Mucosa of rectum (tissue), 2 donors: Measurements from ENCODE around the gene RIMS4.

Experiments
- H3K27ac ChIP-seq, 2 donors: one replicate each; pipeline ENCODE4 v1.7.0; 2013; ENCODE audit warnings: inconsistent platforms in 2 of 2, low read depth in 2 of 2, low read length in 2 of 2
- H3K27me3 ChIP-seq, 2 donors: one replicate each; pipeline ENCODE4 v1.7.0; 2013; ENCODE audit warnings: low read length in 2 of 2; ENCODE audit not compliant: control insufficient read depth in 2 of 2, insufficient read depth in 2 of 2
- H3K36me3 ChIP-seq, 2 donors: one replicate each; pipeline ENCODE4 v1.7.0; 2013; ENCODE audit warnings: low read length in 2 of 2; ENCODE audit not compliant: control insufficient read depth in 2 of 2, insufficient read depth in 2 of 2
- H3K4me1 ChIP-seq, 2 donors: one replicate each; pipeline ENCODE4 v1.7.0; 2013; ENCODE audit warnings: low read length in 2 of 2, mild to moderate bottlenecking in 1 of 2; ENCODE audit not compliant: control insufficient read depth in 2 of 2, insufficient read depth in 2 of 2
- H3K4me3 ChIP-seq, 2 donors: one replicate each; pipeline ENCODE4 v1.7.0; 2013; ENCODE audit warnings: low read length in 2 of 2
- H3K9ac ChIP-seq, 2 donors: one replicate each; pipeline ENCODE4 v1.7.0; 2013; ENCODE audit warnings: low read length in 2 of 2, low read depth in 1 of 2, mild to moderate bottlenecking in 1 of 2
- H3K9me3 ChIP-seq, 2 donors: one replicate each; pipeline ENCODE4 v1.7.0; 2013; ENCODE audit warnings: low read length in 2 of 2; ENCODE audit not compliant: control insufficient read depth in 2 of 2
- donor health status: healthy.
- donor health status: Normal muscosa, but diverticular disease.

The RIMS4 gene

DNA sequence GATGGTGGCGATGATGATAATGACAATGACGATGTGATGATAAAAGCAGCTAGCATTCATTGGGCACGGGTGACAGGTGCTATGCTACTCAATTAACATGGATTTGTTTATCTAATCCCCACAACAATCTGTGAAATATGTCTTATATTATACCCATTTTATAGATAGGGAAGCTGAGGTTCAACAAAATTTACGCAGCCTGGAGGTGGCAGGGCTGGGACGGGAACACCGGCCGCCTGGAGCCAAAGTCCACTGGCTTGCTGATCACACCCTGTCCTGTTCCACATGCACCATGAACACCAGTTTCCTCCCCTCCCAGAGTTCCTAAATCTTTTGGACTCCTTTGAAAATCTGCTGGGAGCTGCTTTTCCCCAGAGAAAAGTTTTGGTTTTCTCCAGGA lies 23.0 kb downstream of the RIMS4 start:
- H3K27ac ChIP-seq: no peak overlapping the region
- peaks cover 0 to 2% of the 10 kb centered on the region in 2 donors for H3K27me3 ChIP-seq
- H3K9me3 ChIP-seq: no peaks in the 10 kb centered on the region
- no peak overlapping the region for H3K4me3 ChIP-seq
- H3K4me1 ChIP-seq: peaks cover 0 to 3% of the 10 kb centered on the region in 2 donors
- H3K9ac ChIP-seq: no peak overlapping the region
- no peaks in the 10 kb centered on the region for H3K36me3 ChIP-seq

DNA sequence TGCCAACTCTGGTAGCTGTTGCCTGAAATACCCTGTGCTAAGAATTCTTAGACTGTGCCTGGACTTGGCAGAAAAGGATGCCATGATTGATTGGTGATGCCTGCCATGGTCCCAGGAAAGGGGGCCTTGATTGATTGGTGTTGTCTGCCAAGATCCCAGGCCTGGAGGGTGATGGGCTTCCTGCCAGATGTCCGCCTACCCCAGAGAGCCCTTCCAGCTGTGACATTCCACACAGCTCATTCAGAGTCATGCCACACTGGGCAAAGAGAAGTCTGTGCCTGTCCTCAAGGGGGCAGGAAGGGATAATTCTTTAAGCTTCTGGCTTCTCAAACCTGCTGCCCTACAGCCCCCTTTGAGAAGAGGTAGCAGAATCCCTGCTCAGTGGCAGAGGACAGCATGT lies 24.6 kb downstream of the RIMS4 start:
- no peak overlapping the region for H3K27ac ChIP-seq
- peaks cover 0 to 2% of the 10 kb centered on the region in 2 donors for H3K27me3 ChIP-seq
- H3K4me3 ChIP-seq: no peak overlapping the region
- H3K9me3 ChIP-seq: no peaks in the 10 kb centered on the region
- H3K4me1 ChIP-seq: peaks cover 0 to 3% of the 10 kb centered on the region in 2 donors
- H3K9ac ChIP-seq: no peak overlapping the region
- H3K36me3 ChIP-seq: no peaks in the 10 kb centered on the region

DNA sequence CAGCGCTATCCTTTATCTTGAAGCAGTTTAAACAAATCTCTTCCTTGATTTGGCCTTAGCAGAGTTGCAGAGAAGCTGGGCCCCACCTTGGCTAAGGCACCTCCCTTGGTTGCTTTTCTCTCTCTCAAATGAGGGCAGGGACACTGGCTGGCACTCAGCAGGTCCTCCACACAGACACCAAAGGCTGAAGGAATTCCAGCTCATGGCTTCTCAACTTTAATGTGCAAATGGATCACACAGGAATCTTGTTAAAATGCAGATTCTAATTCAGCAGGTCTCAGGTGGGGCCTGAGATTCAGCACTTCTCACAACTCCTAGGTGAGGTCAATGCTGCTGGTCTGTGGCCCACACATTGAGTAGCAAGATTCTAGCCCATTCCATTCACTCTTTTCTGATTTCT lies 25.7 kb downstream of the RIMS4 start:
- H3K4me1 ChIP-seq: peaks cover 0 to 3% of the 10 kb centered on the region in 2 donors
- H3K9ac ChIP-seq: no peak overlapping the region
- no peaks in the 10 kb centered on the region for H3K9me3 ChIP-seq
- peaks cover 0 to under 1% of the 10 kb centered on the region in 2 donors for H3K27me3 ChIP-seq
- H3K4me3 ChIP-seq: no peak overlapping the region
- H3K36me3 ChIP-seq: no peaks in the 10 kb centered on the region
- H3K27ac ChIP-seq: no peak overlapping the region

DNA sequence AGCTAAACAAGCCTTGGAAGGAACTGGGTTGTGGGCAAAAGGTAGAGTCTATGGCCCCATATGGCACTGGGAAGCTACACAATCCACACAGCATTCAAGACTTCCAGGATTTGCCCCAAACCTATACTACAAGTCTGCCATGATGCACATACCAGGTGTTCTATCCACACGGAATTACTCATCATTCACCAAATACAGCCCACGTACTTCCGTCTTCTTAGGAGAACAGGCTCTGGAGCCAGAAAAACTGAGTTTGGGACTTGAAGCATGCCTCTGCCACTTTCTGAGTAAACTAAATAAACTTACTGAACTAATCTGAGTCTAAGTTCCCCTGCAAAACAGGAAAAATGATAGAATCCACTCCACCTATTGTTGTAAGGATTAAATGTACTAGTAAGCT lies 28.6 kb downstream of the RIMS4 start:
- H3K9ac ChIP-seq: no peak overlapping the region
- H3K27ac ChIP-seq: no peak overlapping the region
- H3K4me3 ChIP-seq: no peak overlapping the region
- H3K36me3 ChIP-seq: no peaks in the 10 kb centered on the region
- H3K4me1 ChIP-seq: no peaks in the 10 kb centered on the region
- H3K27me3 ChIP-seq: no peaks in the 10 kb centered on the region
- no peaks in the 10 kb centered on the region for H3K9me3 ChIP-seq

DNA sequence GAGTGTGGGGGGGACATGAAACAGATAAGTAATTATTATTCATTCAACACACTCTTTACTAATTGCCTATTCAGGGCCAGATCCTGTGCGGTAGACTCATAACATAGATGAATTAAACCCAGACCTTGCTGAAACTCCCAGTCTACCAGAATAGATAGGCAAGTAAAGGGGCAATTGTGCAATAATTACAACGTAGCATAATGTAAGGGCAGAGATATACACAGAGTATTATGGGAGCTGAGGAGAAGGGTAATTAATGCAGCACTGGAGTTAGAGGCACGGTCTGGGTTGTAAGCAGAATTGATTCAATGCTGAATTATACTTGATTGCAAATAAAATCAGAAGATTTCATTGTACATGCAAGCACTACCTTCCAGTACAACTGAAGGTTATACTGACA lies 29.2 kb downstream of the RIMS4 start:
- Histone ChIP-seq H3K27me3 (no peaks in the 10 kb centered on the region), H3K4me3 (no peak overlapping the region), H3K9ac (no peak overlapping the region), H3K27ac (no peak overlapping the region), H3K4me1 (no peaks in the 10 kb centered on the region), H3K9me3 (no peaks in the 10 kb centered on the region), H3K36me3 (no peaks in the 10 kb centered on the region)

DNA sequence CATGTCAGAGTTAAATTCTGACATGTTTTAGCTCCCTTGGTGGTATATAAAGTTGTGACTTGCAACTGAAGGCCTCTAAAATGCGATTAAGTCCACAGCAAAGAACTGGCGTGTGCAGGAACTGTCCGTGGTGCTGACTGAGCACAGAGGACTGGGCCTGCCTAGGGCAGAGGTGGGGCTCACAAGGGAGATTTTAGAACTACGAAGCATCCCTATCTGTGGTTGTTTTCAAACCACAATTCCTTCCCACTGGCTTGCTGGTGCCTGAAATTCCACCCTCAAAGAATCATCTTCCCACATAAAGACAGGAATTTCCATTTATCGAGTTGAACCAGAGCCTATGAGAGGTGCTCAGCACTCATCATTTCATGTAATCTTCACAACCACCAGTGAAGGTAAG lies 30.1 kb downstream of the RIMS4 start:
- Histone ChIP-seq H3K4me3 (no peak overlapping the region), H3K9me3 (no peaks in the 10 kb centered on the region), H3K9ac (no peak overlapping the region), H3K27ac (no peak overlapping the region), H3K27me3 (no peaks in the 10 kb centered on the region), H3K4me1 (no peaks in the 10 kb centered on the region), H3K36me3 (no peaks in the 10 kb centered on the region)

DNA sequence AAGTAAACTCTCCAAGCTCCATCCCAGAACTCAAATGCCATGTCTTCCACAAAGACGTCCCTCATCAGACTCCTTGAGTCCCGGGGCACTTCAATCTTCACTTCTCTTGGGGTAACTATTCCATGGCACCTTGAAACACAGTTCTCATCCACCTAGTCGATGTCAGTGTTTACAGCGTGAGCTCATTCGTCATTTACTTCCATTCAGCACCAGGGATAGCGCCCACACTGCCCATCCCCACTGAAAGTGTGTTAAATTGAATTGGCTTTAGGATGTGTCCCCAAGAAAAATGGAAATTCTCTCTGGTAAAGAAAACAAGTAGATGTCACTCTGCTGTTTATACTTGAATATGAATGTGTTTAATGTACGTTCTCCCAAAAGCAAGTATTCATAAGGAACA lies 33.4 kb downstream of the RIMS4 start:
- no peaks in the 10 kb centered on the region for H3K36me3 ChIP-seq
- H3K4me1 ChIP-seq: no peaks in the 10 kb centered on the region
- no peak overlapping the region for H3K4me3 ChIP-seq
- H3K9ac ChIP-seq: no peak overlapping the region
- H3K27ac ChIP-seq: no peak overlapping the region
- no peaks in the 10 kb centered on the region for H3K9me3 ChIP-seq
- peaks cover 0 to 2% of the 10 kb centered on the region in 2 donors for H3K27me3 ChIP-seq

DNA sequence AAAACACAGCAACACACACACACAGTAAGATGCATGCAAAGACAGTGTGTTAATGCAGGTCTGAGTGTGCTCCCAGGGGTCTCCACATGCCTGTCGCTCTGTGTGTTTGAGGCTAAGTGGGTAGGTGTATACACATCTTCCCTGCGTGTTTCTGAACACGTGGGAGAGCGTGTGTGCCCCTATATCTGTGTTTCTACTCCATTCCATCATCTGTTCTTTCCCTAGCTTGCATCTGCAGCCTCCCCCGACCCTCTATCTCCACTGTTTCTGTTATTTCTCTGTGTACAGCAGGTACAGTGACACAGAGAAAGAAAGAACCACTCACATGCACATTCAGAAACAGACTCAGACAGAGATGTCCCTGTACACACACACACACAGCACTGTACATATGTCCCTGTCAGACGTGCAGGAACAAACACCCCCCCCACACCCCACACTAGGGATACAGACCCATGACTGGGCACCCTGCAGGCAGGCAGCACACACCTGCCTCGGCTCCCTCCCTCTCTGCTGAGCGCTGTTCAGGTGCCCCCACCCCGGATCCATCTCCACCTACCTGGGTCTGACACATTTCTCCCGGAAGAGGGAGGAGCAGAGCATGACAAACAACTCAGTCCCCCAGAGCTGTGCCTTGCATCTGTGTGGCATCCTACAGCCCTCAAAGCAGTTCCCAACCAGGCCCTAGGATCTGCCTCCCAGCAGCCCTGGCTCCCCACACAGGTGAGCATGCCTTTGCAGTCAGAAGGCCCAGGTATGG lies 37.1 kb downstream of the RIMS4 start:
- H3K27me3 ChIP-seq: peaks cover 0 to 2% of the 10 kb centered on the region in 2 donors
- no peak overlapping the region for H3K27ac ChIP-seq
- no peaks in the 10 kb centered on the region for H3K4me1 ChIP-seq

DNA sequence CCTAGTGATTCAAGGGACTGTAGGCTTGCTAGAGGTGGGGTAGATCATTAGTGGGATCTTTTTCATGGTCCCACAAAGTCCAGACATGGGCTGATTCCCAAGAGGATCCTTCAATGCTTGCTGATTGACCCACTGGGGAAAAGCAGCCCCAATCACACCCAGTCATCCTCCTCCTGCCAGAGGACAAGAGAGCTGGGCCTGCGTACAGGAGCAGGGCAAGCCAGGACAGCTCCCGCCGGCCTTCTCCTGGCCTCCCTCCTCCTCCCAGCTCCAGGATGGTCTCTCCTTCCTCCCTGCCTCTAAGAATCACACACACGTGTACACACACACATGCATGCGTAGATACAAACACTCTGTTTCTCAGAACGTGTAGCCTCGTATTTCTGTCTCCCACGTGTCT lies 37.7 kb downstream of the RIMS4 start:
- H3K36me3 ChIP-seq: no peaks in the 10 kb centered on the region
- no peak overlapping the region for H3K4me3 ChIP-seq
- H3K4me1 ChIP-seq: no peaks in the 10 kb centered on the region
- H3K27ac ChIP-seq: no peak overlapping the region
- H3K27me3 ChIP-seq: peaks cover 0 to 2% of the 10 kb centered on the region in 2 donors
- H3K9me3 ChIP-seq: no peaks in the 10 kb centered on the region
- H3K9ac ChIP-seq: no peak overlapping the region

More for the DNA sequence above, 37.1 kb downstream of the RIMS4 start:
- no peak overlapping the region for H3K4me3 ChIP-seq
- no peaks in the 10 kb centered on the region for H3K9me3 ChIP-seq
- H3K9ac ChIP-seq: no peak overlapping the region
- H3K36me3 ChIP-seq: no peaks in the 10 kb centered on the region

DNA sequence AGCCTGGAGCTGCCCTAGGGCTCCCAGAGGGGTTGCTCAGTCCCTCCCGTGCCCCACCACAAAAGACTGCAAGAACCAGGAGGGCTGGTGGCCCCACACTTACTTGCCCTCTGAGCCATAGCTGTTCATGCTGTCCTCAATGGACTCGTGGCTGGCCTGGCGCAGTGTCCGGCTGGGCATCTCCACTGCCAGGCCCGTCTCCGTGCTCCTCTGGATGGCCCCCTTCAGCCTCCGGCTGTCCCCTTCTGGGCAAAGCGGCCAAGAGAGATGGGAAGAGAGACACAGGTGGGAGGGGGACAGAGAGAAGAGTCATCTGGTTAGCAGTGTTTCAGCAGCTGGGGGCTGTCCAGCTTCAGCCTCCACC lies 39.2 kb downstream of the RIMS4 start:
- H3K9me3 ChIP-seq: no peaks in the 10 kb centered on the region
- H3K36me3 ChIP-seq: no peaks in the 10 kb centered on the region
- no peak overlapping the region for H3K27ac ChIP-seq
- H3K4me1 ChIP-seq: no peaks in the 10 kb centered on the region
- H3K9ac ChIP-seq: no peak overlapping the region
- H3K4me3 ChIP-seq: no peak overlapping the region
- H3K27me3 ChIP-seq: peaks cover 0 to 2% of the 10 kb centered on the region in 2 donors
